Measurements from ENCODE around the gene SF1.

GRCh38 chr11:64799623-64800302 lies 21.4 kb upstream of the SF1 start:
- no peak for TF ChIP-seq CTCF (conservative IDR thresholded peaks at IDR 0.05; ENCODE audit: low read length)
- no peak for TF ChIP-seq EZH2phosphoT487 (IDR thresholded peaks at IDR 0.05; ENCODE audit: borderline replicate concordance)
